Peyer's patch (tissue), 4 donors: ENCODE data around the gene SORCS1. TPM values are rescaled to one million over a fixed set of nuclear protein-coding genes. Genes with fewer than 3 reads are reported as not detected.
A peak's percentile ranks its signal among the peaks of the same experiment; 100 is the strongest.

ENCODE experiments used
- DNase-seq, 3 donors: peaks; one replicate each; pipeline ENCODE4 v3.0.0-alpha.2; 2017 to 2019
- H3K27ac ChIP-seq, 4 donors: fragments of 200-600 bp; sonication (generic); one replicate each; pipeline ENCODE4 v1.5.1; 2016 to 2019
- H3K27me3 ChIP-seq, 2 donors: fragments of 200-600 bp; sonication (generic); one replicate each; pipeline ENCODE4 v1.5.1; 2019
- H3K36me3 ChIP-seq, 3 donors: fragments of 200-600 bp; sonication (generic); one replicate each; pipeline ENCODE4 v1.5.1; 2016 to 2019
- H3K4me1 ChIP-seq, 4 donors: fragments of 200-600 bp; sonication (generic); one replicate each; pipeline ENCODE4 v1.5.1; 2016 to 2019
- H3K4me3 ChIP-seq, 4 donors: fragments of 200-600 bp; sonication (generic); 1 replicate in 3 of 4; 2 replicates in 1 of 4; pipeline ENCODE4 v1.5.1; 2016 to 2019; ENCODE audit warnings: mild to moderate bottlenecking in 1 of 4
- H3K9me3 ChIP-seq, 4 donors: fragments of 200-600 bp; sonication (generic); one replicate each; pipeline ENCODE4 v1.5.1; 2016 to 2019; ENCODE audit warnings: mild to moderate bottlenecking in 1 of 4
- CTCF ChIP-seq, 6 experiments: fragments of 450-650 bp in 4 of 6; fragments of 200-600 bp in 2 of 6; sonication (generic) in 1 of 6; IDR thresholded peaks; one replicate each; pipeline ENCODE4 v1.5.1; 2017 to 2019; ENCODE audit warnings: antibody characterized with exemption in 6 of 6, mild to moderate bottlenecking in 3 of 6, moderate library complexity in 1 of 6
- POLR2A ChIP-seq, 2 donors: fragments of 450-650 bp; IDR thresholded peaks; one replicate each; pipeline ENCODE4 v1.5.1; 2017; ENCODE audit warnings: antibody characterized with exemption in 2 of 2, mild to moderate bottlenecking in 2 of 2, moderate library complexity in 2 of 2
- total RNA-seq, 4 donors: library from RNA; depleted of rRNA; stranded (reverse); fragments of >200 nt; gene quantifications; one replicate each; pipeline ENCODE4 v1.1.0, GENCODE V29; 2016

SORCS1 gene
- total RNA-seq, 4 donors from 2014 or later = 0.53 to 5.9 (median 2.4) TPM

DNA sequence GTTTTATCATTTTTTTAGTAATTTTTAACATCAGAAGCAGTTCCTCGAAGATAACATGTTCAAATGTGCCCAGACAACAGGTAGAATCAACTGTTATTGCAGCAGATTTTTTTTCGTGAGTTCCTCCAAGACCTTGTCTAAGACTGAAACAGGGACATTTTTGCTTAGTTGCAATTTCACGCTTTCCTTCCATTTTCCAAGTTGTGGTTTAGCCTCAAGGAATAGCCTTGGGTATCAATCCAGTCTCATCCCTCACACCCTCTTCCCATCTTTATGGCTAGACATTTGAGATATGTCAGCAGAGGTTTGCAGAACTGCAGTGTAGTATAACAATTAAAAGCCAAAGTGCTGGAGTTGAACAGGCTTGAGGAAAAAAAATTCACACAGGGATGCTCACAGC, 152.5 kb downstream of the SORCS1 start:
- Histone ChIP-seq H3K27ac (no peak overlapping the region), H3K4me1 (no peaks in the 10 kb centered on the region), H3K4me3 (no peak overlapping the region), H3K9me3 (peaks cover 0 to under 1% (median 0%) of the 10 kb centered on the region in 4 donors), H3K36me3 (no peaks in the 10 kb centered on the region), H3K27me3 (no peaks in the 10 kb centered on the region)
- no peak for DNase-seq
- no peak for TF ChIP-seq POLR2A (IDR thresholded peaks at IDR 0.05)
- TF ChIP-seq CTCF (IDR thresholded peaks at IDR 0.05) = no peak

GRCh38 chr10:107011105-107011504, 153.4 kb downstream of the SORCS1 start:
- no peaks in the 10 kb centered on the region for H3K27me3 ChIP-seq
- H3K4me1 ChIP-seq = no peaks in the 10 kb centered on the region
- TF ChIP-seq CTCF (IDR thresholded peaks at IDR 0.05) (peak in 1 of 6 experiments; percentile 10), POLR2A (IDR thresholded peaks at IDR 0.05) (no peak)
- no peak for DNase-seq
- H3K9me3 ChIP-seq = peaks cover 0 to 3% (median 0%) of the 10 kb centered on the region in 4 donors
- H3K36me3 ChIP-seq = no peaks in the 10 kb centered on the region
- no peak overlapping the region for H3K4me3 ChIP-seq
- no peak overlapping the region for H3K27ac ChIP-seq

DNA sequence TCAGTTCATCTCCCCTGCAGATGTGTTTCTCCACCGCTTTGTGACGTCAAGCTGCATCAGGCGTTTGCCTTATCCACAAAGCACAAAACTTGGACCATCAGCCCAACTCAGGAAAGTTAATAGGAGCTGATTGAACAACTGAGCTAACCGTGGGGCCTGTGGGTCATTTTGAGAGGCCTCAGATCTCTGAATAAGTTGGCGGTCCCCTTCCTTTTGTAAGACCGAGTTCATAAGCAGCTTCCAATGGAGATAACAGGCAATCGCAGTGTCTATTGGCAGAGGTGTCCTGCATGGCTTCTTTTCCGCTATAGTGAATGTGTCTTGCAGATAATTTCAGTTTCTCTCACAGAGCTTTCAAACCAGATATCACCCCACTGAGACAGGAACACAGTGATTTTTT, 154.0 kb downstream of the SORCS1 start:
- peaks cover 0 to 3% (median 0%) of the 10 kb centered on the region in 4 donors for H3K9me3 ChIP-seq
- no peaks in the 10 kb centered on the region for H3K27me3 ChIP-seq
- no peak for DNase-seq
- no peak overlapping the region for H3K4me3 ChIP-seq
- TF ChIP-seq POLR2A (IDR thresholded peaks at IDR 0.05) (no peak), CTCF (IDR thresholded peaks at IDR 0.05) (no peak)
- no peaks in the 10 kb centered on the region for H3K36me3 ChIP-seq
- H3K4me1 ChIP-seq = no peaks in the 10 kb centered on the region
- no peak overlapping the region for H3K27ac ChIP-seq

GRCh38 chr10:107004362-107004761, 160.1 kb downstream of the SORCS1 start:
- no peak for DNase-seq
- no peak for TF ChIP-seq CTCF (IDR thresholded peaks at IDR 0.05)
- no peak for TF ChIP-seq POLR2A (IDR thresholded peaks at IDR 0.05)
- no peaks in the 10 kb centered on the region for H3K4me1 ChIP-seq
- no peaks in the 10 kb centered on the region for H3K27me3 ChIP-seq
- H3K4me3 ChIP-seq = no peak overlapping the region
- no peaks in the 10 kb centered on the region for H3K36me3 ChIP-seq
- no peak overlapping the region for H3K27ac ChIP-seq
- peaks cover 0 to 3% (median 0%) of the 10 kb centered on the region in 4 donors for H3K9me3 ChIP-seq

- no peak overlapping the region for H3K27ac ChIP-seq
- H3K4me3 ChIP-seq = no peak overlapping the region
- H3K9me3 ChIP-seq = peaks cover 0 to 3% (median 0%) of the 10 kb centered on the region in 4 donors
- no peaks in the 10 kb centered on the region for H3K27me3 ChIP-seq
- H3K4me1 ChIP-seq = no peaks in the 10 kb centered on the region
- TF ChIP-seq CTCF (IDR thresholded peaks at IDR 0.05) (no peak), POLR2A (IDR thresholded peaks at IDR 0.05) (no peak)
- DNase-seq = no peak
- H3K36me3 ChIP-seq = no peaks in the 10 kb centered on the region
These were observed 162.4 kb downstream of the SORCS1 start for GRCh38 chr10:107002068-107002467.

- Histone ChIP-seq H3K27me3 (no peaks in the 10 kb centered on the region), H3K4me1 (no peaks in the 10 kb centered on the region), H3K36me3 (no peaks in the 10 kb centered on the region), H3K27ac (no peak overlapping the region), H3K9me3 (no peaks in the 10 kb centered on the region), H3K4me3 (no peak overlapping the region)
- DNase-seq = no peak
- TF ChIP-seq POLR2A (IDR thresholded peaks at IDR 0.05) (no peak), CTCF (IDR thresholded peaks at IDR 0.05) (no peak)
These were observed 165.3 kb downstream of the SORCS1 start for GRCh38 chr10:106999118-106999707.
